Neural cell (in vitro differentiated cells): ENCODE measurements around the gene DDX1. TPM values are rescaled to one million over a fixed set of nuclear protein-coding genes. Genes with fewer than 3 reads are reported as not detected.

Experiments
- H2AFZ ChIP-seq: fragments of 200-600, 300-800 bp; sonication (generic), shearing (Covaris generic); 2 replicates; pipeline ENCODE4 v1.6.0; 2014; ENCODE audit warnings: low read depth, mild to moderate bottlenecking, antibody characterized with exemption, low read length, moderate library complexity
- H3F3A ChIP-seq: fragments of 200-600 bp; shearing (Covaris generic); 2 replicates; pipeline ENCODE4 v1.6.1; 2016; ENCODE audit warnings: mild to moderate bottlenecking, moderate library complexity, mixed read lengths, antibody characterized with exemption, low read length; ENCODE audit not compliant: insufficient read depth, poor library complexity, severe bottlenecking
- H3K27ac ChIP-seq: fragments of 200-600, 300-800 bp; sonication (generic), shearing (Covaris generic); 2 replicates; pipeline ENCODE4 v1.5.1; 2014; ENCODE audit warnings: mild to moderate bottlenecking, low read length, moderate library complexity
- H3K27me3 ChIP-seq: fragments of 300-800, 200-600 bp; sonication (generic), shearing (Covaris generic); 2 replicates; pipeline ENCODE4 v1.6.0; 2014; ENCODE audit warnings: mild to moderate bottlenecking, low read depth, low read length, moderate library complexity; ENCODE audit not compliant: insufficient read depth
- H3K36me3 ChIP-seq: fragments of 300-800, 200-600 bp; sonication (generic), shearing (Covaris generic); 2 replicates; pipeline ENCODE4 v1.5.1; 2014; ENCODE audit warnings: mild to moderate bottlenecking, antibody characterized with exemption, low read length, moderate library complexity; ENCODE audit not compliant: insufficient read depth
- H3K4me2 ChIP-seq: fragments of 300-800, 200-600 bp; sonication (generic), shearing (Covaris generic); 2 replicates; pipeline ENCODE4 v1.6.0; 2014; ENCODE audit warnings: mild to moderate bottlenecking, low read length
- H3K4me3 ChIP-seq: fragments of 300-800, 200-600 bp; sonication (generic), shearing (Covaris generic); 2 replicates; pipeline ENCODE4 v1.5.1; 2014; ENCODE audit warnings: mild to moderate bottlenecking, low read length, moderate library complexity
- H3K79me2 ChIP-seq: fragments of 200-600 bp; shearing (Covaris generic); replicated peaks from 2 replicates; pipeline ENCODE4 v1.6.0; 2014; ENCODE audit warnings: mild to moderate bottlenecking, low read length, moderate library complexity; ENCODE audit not compliant: insufficient read depth
- H3K9ac ChIP-seq: fragments of 300-800, 200-600 bp; sonication (generic), shearing (Covaris generic); 2 replicates; pipeline ENCODE4 v1.6.1; 2016; ENCODE audit warnings: mild to moderate bottlenecking, low read length, mixed read lengths
- H3K9me2 ChIP-seq: fragments of 200-600 bp; shearing (Covaris generic); 2 replicates; pipeline ENCODE4 v1.6.1; 2016; ENCODE audit warnings: mild to moderate bottlenecking, low read length, mixed read lengths; ENCODE audit not compliant: insufficient read depth
- H3K9me3 ChIP-seq: fragments of 200-600, 300-800 bp; sonication (generic), shearing (Covaris generic); 2 replicates; pipeline ENCODE4 v1.6.1; 2016; ENCODE audit warnings: mild to moderate bottlenecking, mixed run types, low read length, moderate library complexity, mixed read lengths
- H4K20me1 ChIP-seq: fragments of 200-600 bp; shearing (Covaris generic); 2 replicates; pipeline ENCODE4 v1.6.1; 2016; ENCODE audit warnings: mild to moderate bottlenecking, mixed run types; ENCODE audit not compliant: insufficient read depth
- CTCF ChIP-seq: fragments of 450-650 bp; IDR thresholded peaks from 2 replicates; pipeline ENCODE4 v1.5.1; 2014; ENCODE audit warnings: antibody characterized with exemption, mild to moderate bottlenecking, moderate library complexity; ENCODE audit not compliant: poor library complexity, severe bottlenecking
- EP300 ChIP-seq: fragments of 450-650 bp; conservative IDR thresholded peaks from 2 replicates; pipeline ENCODE4 v1.6.1; 2014; ENCODE audit warnings: antibody characterized with exemption, mild to moderate bottlenecking, moderate library complexity; ENCODE audit not compliant: poor library complexity, severe bottlenecking
- EZH2 ChIP-seq: fragments of 200-600, 300-800 bp; shearing (Covaris generic), sonication (generic); IDR thresholded peaks from 2 replicates; pipeline ENCODE4 v1.6.1; 2014; ENCODE audit warnings: antibody characterized with exemption, low read length, borderline replicate concordance, mild to moderate bottlenecking; ENCODE audit not compliant: insufficient read depth, poor library complexity, severe bottlenecking
- MXI1 ChIP-seq: fragments of 450-650 bp; conservative IDR thresholded peaks from 2 replicates; pipeline ENCODE4 v1.6.1; 2014; ENCODE audit warnings: antibody characterized with exemption, mild to moderate bottlenecking; ENCODE audit not compliant: poor library complexity, severe bottlenecking
- POLR2AphosphoS5 ChIP-seq: IDR thresholded peaks from 2 replicates; pipeline ENCODE4 v1.6.1; 2012
- RAD21 ChIP-seq: fragments of 450-650 bp; conservative IDR thresholded peaks from 2 replicates; pipeline ENCODE4 v1.6.1; 2014; ENCODE audit warnings: antibody characterized with exemption, mild to moderate bottlenecking, moderate library complexity
- REST ChIP-seq: IDR thresholded peaks from 2 replicates; pipeline ENCODE4 v1.6.1; 2012; ENCODE audit warnings: borderline replicate concordance
- SMC3 ChIP-seq: fragments of 450-650 bp; conservative IDR thresholded peaks from 2 replicates; pipeline ENCODE4 v1.6.1; 2014; ENCODE audit warnings: antibody characterized with exemption, mild to moderate bottlenecking, moderate library complexity; ENCODE audit not compliant: poor library complexity
- TAF1 ChIP-seq: IDR thresholded peaks from 2 replicates; pipeline ENCODE4 v1.6.1; 2012; ENCODE audit warnings: low read depth
- polyA plus RNA-seq: library from polyadenylated mRNA; depleted of rRNA; stranded (reverse); fragments of >200 nt; gene quantifications from 2 replicates; pipeline ENCODE4 v1.2.3, GENCODE V29; 2014

The DDX1 gene
- polyA plus RNA-seq, 1 donor from 2014 or later = 159 TPM

GRCh38 chr2:15547115-15547876 is 44.4 kb upstream of the DDX1 start:
- no peak overlapping the region for H3K9ac ChIP-seq
- no peaks in the 10 kb centered on the region for H3K79me2 ChIP-seq
- peaks cover 7% of the 10 kb centered on the region for H3K36me3 ChIP-seq
- H3K9me2 ChIP-seq = no peaks in the 10 kb centered on the region
- H3K27ac ChIP-seq = no peak overlapping the region
- H3K27me3 ChIP-seq = no peaks in the 10 kb centered on the region
- H3K4me2 ChIP-seq = no peak overlapping the region
- no peak overlapping the region for H3K4me3 ChIP-seq
- no peak for TF ChIP-seq POLR2AphosphoS5
- no peak for TF ChIP-seq TAF1
- no peak for TF ChIP-seq MXI1
- no peak for TF ChIP-seq EZH2
- no peak for TF ChIP-seq EP300
- no peak for TF ChIP-seq REST
- no peak for TF ChIP-seq SMC3
- no peak for TF ChIP-seq CTCF
- no peak for TF ChIP-seq RAD21
- no peaks in the 10 kb centered on the region for H3K9me3 ChIP-seq
- H2AFZ ChIP-seq = no peak overlapping the region
- no peaks in the 10 kb centered on the region for H3F3A ChIP-seq
- H4K20me1 ChIP-seq = no peaks in the 10 kb centered on the region

- Histone ChIP-seq H2AFZ (no peak overlapping the region), H3K9me2 (no peaks in the 10 kb centered on the region), H4K20me1 (no peaks in the 10 kb centered on the region), H3K27ac (no peak overlapping the region), H3K79me2 (no peaks in the 10 kb centered on the region), H3K4me3 (no peak overlapping the region), H3K9ac (no peak overlapping the region), H3K36me3 (peaks cover 7% of the 10 kb centered on the region), H3F3A (no peaks in the 10 kb centered on the region), H3K4me2 (no peak overlapping the region), H3K27me3 (no peaks in the 10 kb centered on the region), H3K9me3 (no peaks in the 10 kb centered on the region)
- TF ChIP-seq EP300 (no peak), CTCF (no peak), TAF1 (no peak), SMC3 (no peak), MXI1 (no peak), RAD21 (no peak), POLR2AphosphoS5 (no peak), REST (no peak), EZH2 (no peak)
Observed at GRCh38 chr2:15548974-15549373, 42.7 kb upstream of the DDX1 start.
